Spleen (tissue), 13 donors: Measurements from ENCODE around the gene MRPS11. TPM values are rescaled to one million over a fixed set of nuclear protein-coding genes. Genes with fewer than 3 reads are reported as not detected.

ENCODE experiments used
- DNase-seq: peaks from one replicate; pipeline ENCODE4 v3.0.0-alpha.2; 2020
- H3K27ac ChIP-seq, 8 donors: fragments of 200-600 bp; sonication (generic) in 7 of 8; 1 replicate in 4 of 8; 2 replicates in 4 of 8; pipeline versions ENCODE4 v1.5.0 to v1.8.0; 2016 to 2021; ENCODE audit warnings: inconsistent platforms in 4 of 8, mild to moderate bottlenecking in 4 of 8, moderate library complexity in 1 of 8
- H3K27me3 ChIP-seq, 7 donors: fragments of 200-600 bp; sonication (generic) in 6 of 7; replicated peaks in 1 of 7; 1 replicate in 4 of 7; 2 replicates in 3 of 7; pipeline versions ENCODE4 v1.5.0 to v1.8.0; 2016 to 2021; ENCODE audit warnings: inconsistent platforms in 3 of 7, mild to moderate bottlenecking in 1 of 7
- H3K36me3 ChIP-seq, 6 donors: fragments of 200-600 bp; sonication (generic) in 5 of 6; 1 replicate in 4 of 6; 2 replicates in 2 of 6; pipeline versions ENCODE4 v1.5.0 to v1.8.0; 2016 to 2021; ENCODE audit warnings: inconsistent platforms in 2 of 6
- H3K4me1 ChIP-seq, 6 donors: fragments of 200-600 bp; sonication (generic) in 5 of 6; 1 replicate in 3 of 6; 2 replicates in 3 of 6; pipeline versions ENCODE4 v1.5.0 to v1.8.0; 2016 to 2021; ENCODE audit warnings: inconsistent platforms in 3 of 6
- H3K4me3 ChIP-seq, 8 donors: fragments of 200-600 bp; sonication (generic) in 7 of 8; 1 replicate in 4 of 8; 2 replicates in 4 of 8; pipeline versions ENCODE4 v1.5.0 to v1.8.0; 2016 to 2021; ENCODE audit warnings: inconsistent platforms in 4 of 8, mild to moderate bottlenecking in 4 of 8, moderate library complexity in 2 of 8
- H3K9me3 ChIP-seq, 8 donors: fragments of 200-600 bp; sonication (generic) in 7 of 8; 1 replicate in 4 of 8; 2 replicates in 4 of 8; pipeline versions ENCODE4 v1.5.0 to v1.8.0; 2016 to 2021; ENCODE audit warnings: inconsistent platforms in 4 of 8
- CTCF ChIP-seq, 11 experiments: fragments of 200-600 bp in 7 of 11; fragments of 450-650 bp in 4 of 11; sonication (generic) in 4 of 11; IDR thresholded peaks in 8 of 11; conservative IDR thresholded peaks in 3 of 11; 1 replicate in 7 of 11; 2 replicates in 4 of 11; pipeline versions ENCODE4 v1.4.0 to v1.8.0; 2016 to 2021; ENCODE audit warnings: antibody characterized with exemption in 11 of 11, inconsistent platforms in 4 of 11, mild to moderate bottlenecking in 1 of 11
- POLR2A ChIP-seq, 3 donors: fragments of 450-650 bp; IDR thresholded peaks; one replicate each; pipeline ENCODE4 v1.5.1; 2017; ENCODE audit warnings: antibody characterized with exemption in 3 of 3, mild to moderate bottlenecking in 1 of 3
- POLR2AphosphoS5 ChIP-seq, 3 donors: sonication (generic); formaldehyde crosslinking; IDR thresholded peaks; one replicate each; pipeline ENCODE4 v1.5.1; 2017; ENCODE audit warnings: antibody characterized with exemption in 3 of 3
- WGBS, 5 donors: extraction: QIAGEN DNeasy Blood & Tissue Kit in 3 of 5; methylation state at CpG; one replicate each; pipeline versions ENCODE4 v1.1.5 to v1.1.7; 2013 to 2018; 5-methylcytosine and 5-hydroxymethylcytosine counted together
- intact Hi-C: fragments of 100-400 bp; cut with DNase I; formaldehyde crosslinking; loops from one replicate; pipeline ENCODE4 v1.15.0; 2023; ENCODE audit warnings: low total_unique reads
- long read RNA-seq, 2 donors: transcript quantifications; one replicate each; lab custom pipeline, GENCODE V29; 2026
- polyA plus RNA-seq, 3 donors: library from polyadenylated mRNA; stranded (reverse); fragments of 200-250 nt; gene quantifications; one replicate each; pipeline ENCODE4 v1.2.1, GENCODE V29; 2013
- total RNA-seq, 7 donors: library from RNA; depleted of rRNA in 3 of 7; stranded (reverse); fragments of >200 nt in 3 of 7; fragmentation: NEBNext Ultra II Directional in 4 of 7; extraction: Animal tissue kit (Norgen Biotek cat#: 25700) in 4 of 7; gene quantifications; one replicate each; pipeline versions ENCODE4 v1.1.0 to v1.2.1, GENCODE V29; 2016 to 2021
- donor health status: healthy with polysubstance abuse.
- donor health status: DM: no; HTN: no; CAD: no; lungs with moderate emphysema.
- donor health status: DM: no; HTN: no; CAD: no.
- donor health status: Bipolar disorder and iron deficiency.
- donor health status: healthy.
- donor health status: DM: no; HTN: no; CAD: no.
- donor health status: DM: yes; HTN: yes; CAD: no.

The MRPS11 gene
- total RNA-seq (10 to 100 TPM; 24.6 to 38.0 (median 31.5) TPM), polyA plus RNA-seq (10 to 100 TPM; 39.6 to 42.2 (median 40.1) TPM)
- long read RNA-seq, donor 1, transcript MRPS11-201 (6 exons, 3,644 nt): major isoform, 15 of 16 reads
- long read RNA-seq, donor 1, partial matches to known transcripts: 0 of 16 reads
- long read RNA-seq, donor 1, other reads (novel, unspliced or antisense): 0 of 16 reads
- long read RNA-seq, donor 2, transcript MRPS11-201 (6 exons, 3,644 nt): major isoform, 18 of 19 reads
- long read RNA-seq, donor 2, partial matches to known transcripts: 0 of 19 reads
- long read RNA-seq, donor 2, other reads (novel, unspliced or antisense): 0 of 19 reads

- DNase-seq: peak; percentile 96
- TF ChIP-seq CTCF (IDR thresholded peaks at IDR 0.05 in 8 of 11, conservative IDR thresholded peaks at IDR 0.05 in 3 of 11) (peak in 3 of 11 experiments; percentile 14 to 26 (median 21)), POLR2A (IDR thresholded peaks at IDR 0.05) (no peak), POLR2AphosphoS5 (IDR thresholded peaks at IDR 0.05) (peak; percentile 78 to 87 (median 85))
- H3K27ac ChIP-seq: peak within 1 kb of the TSS; percentile 92 to 99 (median 94)
- H3K36me3 ChIP-seq: peaks cover 0 to 63% (median 34%) of the 10 kb centered on the region in 6 donors
- peaks cover 29 to 73% (median 44%) of the 10 kb centered on the region in 6 donors for H3K4me1 ChIP-seq
- peak within 1 kb of the TSS; percentile 63 to 95 (median 87) for H3K4me3 ChIP-seq
- WGBS, 5 donors: 0 to 1% (median 0%) methylated on average over 42 to 55 of the region's 55 CpGs
- no peaks in the 10 kb centered on the region for H3K9me3 ChIP-seq
- no peaks in the 10 kb centered on the region for H3K27me3 ChIP-seq
- intact Hi-C loops: no loop called here
These were observed at the start of gene MRPS11, which contains the start of gene MRPL46 for GRCh38 chr15:88467073-88467934. Gene MRPS11 (plus strand): TSS chr15:88467708. CDS start chr15:88467718, 10 bp downstream. Gene MRPL46 (minus strand): TSS chr15:88467388. CDS start chr15:88467377, 11 bp downstream.

DNA sequence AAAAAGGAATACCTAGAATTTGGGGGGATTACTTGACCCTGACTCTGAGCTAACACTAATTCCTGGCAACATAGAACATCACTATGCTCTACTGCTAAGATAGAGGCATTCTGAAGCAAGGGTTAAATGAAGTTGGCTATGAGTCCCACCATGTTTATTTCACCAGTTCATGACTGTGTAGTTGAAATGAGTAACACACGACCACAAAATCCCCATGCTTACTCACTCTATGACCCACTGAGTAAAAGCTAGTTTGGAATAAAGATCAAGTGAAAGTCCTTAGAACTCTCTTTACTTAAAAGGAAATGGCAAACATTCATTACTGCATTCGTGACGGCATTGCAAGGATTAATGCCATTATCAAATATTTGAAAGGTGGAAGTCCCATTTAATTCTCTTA lies 47.7 kb upstream of the MRPS11 start:
- H3K27me3 ChIP-seq: peaks cover 0 to 20% (median 0%) of the 10 kb centered on the region in 7 donors
- no peaks in the 10 kb centered on the region for H3K36me3 ChIP-seq
- no peak for DNase-seq
- 53 to 71% (median 57%) methylated on average over 3 of the region's 3 CpGs for WGBS, 5 donors
- TF ChIP-seq CTCF (IDR thresholded peaks at IDR 0.05 in 8 of 11, conservative IDR thresholded peaks at IDR 0.05 in 3 of 11) (no peak), POLR2AphosphoS5 (IDR thresholded peaks at IDR 0.05) (no peak), POLR2A (IDR thresholded peaks at IDR 0.05) (no peak)
- H3K4me3 ChIP-seq: no peak overlapping the region
- intact Hi-C loops: no loop called here
- no peaks in the 10 kb centered on the region for H3K9me3 ChIP-seq
- H3K4me1 ChIP-seq: no peaks in the 10 kb centered on the region
- no peak overlapping the region for H3K27ac ChIP-seq

DNA sequence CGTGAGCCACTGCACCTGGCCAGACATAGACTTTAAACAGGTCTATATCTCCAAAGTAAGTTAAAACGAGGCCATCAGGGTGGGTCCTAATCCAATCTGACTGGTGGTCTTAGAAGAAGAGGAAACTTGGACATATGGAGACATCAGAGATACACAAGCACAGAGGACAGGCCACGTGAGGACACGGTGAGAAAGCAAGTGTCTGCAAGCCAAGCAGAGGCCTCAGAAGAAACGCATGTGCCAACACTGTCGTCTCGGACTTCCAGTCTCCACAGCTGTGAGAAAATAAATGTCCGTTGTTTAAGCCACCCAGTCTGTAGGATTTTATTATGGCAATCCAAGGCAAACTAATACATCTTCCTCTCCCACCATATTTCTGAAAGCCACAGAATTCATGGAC lies 44.2 kb upstream of the MRPS11 start:
- H3K27me3 ChIP-seq: peaks cover 0 to 27% (median 0%) of the 10 kb centered on the region in 7 donors
- no peak overlapping the region for H3K27ac ChIP-seq
- H3K36me3 ChIP-seq: no peaks in the 10 kb centered on the region
- no peak overlapping the region for H3K4me3 ChIP-seq
- TF ChIP-seq CTCF (IDR thresholded peaks at IDR 0.05 in 8 of 11, conservative IDR thresholded peaks at IDR 0.05 in 3 of 11) (no peak), POLR2A (IDR thresholded peaks at IDR 0.05) (no peak), POLR2AphosphoS5 (IDR thresholded peaks at IDR 0.05) (no peak)
- no peak for DNase-seq
- intact Hi-C loops: no loop called here
- no peaks in the 10 kb centered on the region for H3K4me1 ChIP-seq
- 83 to 95% (median 87%) methylated on average over 8 of the region's 8 CpGs for WGBS, 5 donors
- no peaks in the 10 kb centered on the region for H3K9me3 ChIP-seq
